ENCODE results near the gene ITGA6.

ITGA6 gene

GRCh38 chr2:172426635-172427255 is 641 bp upstream of the ITGA6 start:
- H4K20me1 ChIP-seq = peaks cover 0 to 22% (median 11%) of the 10 kb centered on the region in 11 experiments; a peak in 6 of 22 replicates
- H3K9ac ChIP-seq = peak overlapping the region in 7 of 11 experiments; percentile 8 to 78 (median 74); a peak in 8 of 22 replicates
- H3K27ac ChIP-seq = no peak overlapping the region
- no peaks in the 10 kb centered on the region for H3K9me3 ChIP-seq (replicated peaks in 1 of 11)
- H3K4me1 ChIP-seq = peaks cover 26 to 39% (median 35%) of the 10 kb centered on the region in 10 experiments
- no peaks in the 10 kb centered on the region for H3K36me3 ChIP-seq
- peak overlapping the region; percentile 70 to 84 (median 79) for H3K4me3 ChIP-seq
- TF ChIP-seq Cebpa-rat (IDR thresholded peaks at IDR 0.05) = no peak
- H3K27me3 ChIP-seq = peaks cover 11 to 54% (median 30%) of the 10 kb centered on the region in 11 experiments; a peak in 18 of 22 replicates
- H3K4me2 ChIP-seq = peak overlapping the region; percentile 96 to 100 (median 98)

GRCh38 chr2:172427990-172428831 is 825 bp downstream of the ITGA6 start:
- Histone ChIP-seq H3K36me3 (no peaks in the 10 kb centered on the region), H3K9me3 (replicated peaks in 1 of 11) (no peaks in the 10 kb centered on the region), H3K4me2 (peak overlapping the region; percentile 96 to 100 (median 98)), H3K27me3 (peaks cover 11 to 63% (median 30%) of the 10 kb centered on the region in 11 experiments; a peak in 18 of 22 replicates), H3K4me3 (peak overlapping the region; percentile 70 to 84 (median 79)), H3K27ac (peak overlapping the region in 8 of 11 experiments; percentile 37 to 53 (median 46); a peak in 10 of 22 replicates), H3K4me1 (peaks cover 33 to 43% (median 39%) of the 10 kb centered on the region in 10 experiments), H4K20me1 (peaks cover 0 to 22% (median 13%) of the 10 kb centered on the region in 11 experiments; a peak in 6 of 22 replicates), H3K9ac (peak overlapping the region; percentile 59 to 78 (median 72); a peak in 21 of 22 replicates)
- no peak for TF ChIP-seq Cebpa-rat (IDR thresholded peaks at IDR 0.05)

GRCh38 chr2:172428832-172429210 is 1.4 kb downstream of the ITGA6 start:
- no peak for TF ChIP-seq Cebpa-rat (IDR thresholded peaks at IDR 0.05)
- Histone ChIP-seq H3K4me3 (peak overlapping the region; percentile 70 to 84 (median 79); a peak in 19 of 20 replicates), H3K36me3 (no peaks in the 10 kb centered on the region), H3K4me1 (peaks cover 33 to 44% (median 41%) of the 10 kb centered on the region in 10 experiments), H3K27ac (no peak overlapping the region), H3K9me3 (replicated peaks in 1 of 11) (no peaks in the 10 kb centered on the region), H4K20me1 (peaks cover 0 to 22% (median 13%) of the 10 kb centered on the region in 11 experiments; a peak in 6 of 22 replicates), H3K4me2 (peak overlapping the region; percentile 96 to 100 (median 98)), H3K9ac (peak overlapping the region in 6 of 11 experiments; percentile 59 to 78 (median 74); a peak in 7 of 22 replicates), H3K27me3 (peaks cover 11 to 69% (median 30%) of the 10 kb centered on the region in 11 experiments; a peak in 18 of 22 replicates)

- peak overlapping the region; percentile 96 to 100 (median 98) for H3K4me2 ChIP-seq
- H3K4me1 ChIP-seq = peaks cover 34 to 51% (median 46%) of the 10 kb centered on the region in 10 experiments
- TF ChIP-seq Cebpa-rat (IDR thresholded peaks at IDR 0.05) = no peak
- no peak overlapping the region for H3K27ac ChIP-seq
- H3K27me3 ChIP-seq = peaks cover 11 to 73% (median 30%) of the 10 kb centered on the region in 11 experiments; a peak in 18 of 22 replicates
- H3K9ac ChIP-seq = peak overlapping the region in 3 of 11 experiments; percentile 72 to 78 (median 78); a peak in 4 of 22 replicates
- H3K4me3 ChIP-seq = peak overlapping the region in 7 of 10 experiments; percentile 70 to 84 (median 79); a peak in 11 of 20 replicates
- H3K36me3 ChIP-seq = no peaks in the 10 kb centered on the region
- H3K9me3 ChIP-seq (replicated peaks in 1 of 11) = no peaks in the 10 kb centered on the region
- peaks cover 0 to 22% (median 13%) of the 10 kb centered on the region in 11 experiments; a peak in 6 of 22 replicates for H4K20me1 ChIP-seq
These were observed 2.0 kb downstream of the ITGA6 start for GRCh38 chr2:172429301-172429968.

- Histone ChIP-seq H3K4me2 (peak overlapping the region in 9 of 11 experiments; percentile 96 to 100 (median 98); a peak in 15 of 22 replicates), H3K4me1 (peaks cover 40 to 56% (median 52%) of the 10 kb centered on the region in 10 experiments), H3K27me3 (peaks cover 11 to 74% (median 30%) of the 10 kb centered on the region in 11 experiments; a peak in 18 of 22 replicates), H3K9me3 (replicated peaks in 1 of 11) (no peaks in the 10 kb centered on the region), H3K27ac (no peak overlapping the region), H3K36me3 (no peaks in the 10 kb centered on the region), H3K9ac (no peak overlapping the region), H3K4me3 (no peak overlapping the region; a peak in 1 of 20 replicates), H4K20me1 (peaks cover 0 to 27% (median 13%) of the 10 kb centered on the region in 11 experiments; a peak in 6 of 22 replicates)
- no peak for TF ChIP-seq Cebpa-rat (IDR thresholded peaks at IDR 0.05)
These were observed 2.6 kb downstream of the ITGA6 start for GRCh38 chr2:172430027-172430426.

GRCh38 chr2:172430678-172431077 is 3.3 kb downstream of the ITGA6 start:
- H3K36me3 ChIP-seq = no peaks in the 10 kb centered on the region
- peaks cover 11 to 78% (median 30%) of the 10 kb centered on the region in 11 experiments; a peak in 18 of 22 replicates for H3K27me3 ChIP-seq
- TF ChIP-seq Cebpa-rat (IDR thresholded peaks at IDR 0.05) = no peak
- no peak overlapping the region for H3K4me3 ChIP-seq
- H3K9ac ChIP-seq = no peak overlapping the region
- H3K9me3 ChIP-seq (replicated peaks in 1 of 11) = no peaks in the 10 kb centered on the region
- no peak overlapping the region for H3K27ac ChIP-seq
- H4K20me1 ChIP-seq = peaks cover 0 to 29% (median 13%) of the 10 kb centered on the region in 11 experiments; a peak in 6 of 22 replicates
- H3K4me2 ChIP-seq = peak overlapping the region in 4 of 11 experiments; percentile 27 to 68 (median 54); a peak in 3 of 22 replicates
- peaks cover 43 to 63% (median 59%) of the 10 kb centered on the region in 10 experiments for H3K4me1 ChIP-seq

- Histone ChIP-seq H3K4me3 (no peak overlapping the region), H3K9ac (no peak overlapping the region), H3K36me3 (no peaks in the 10 kb centered on the region), H4K20me1 (peaks cover 0 to 29% (median 13%) of the 10 kb centered on the region in 11 experiments; a peak in 6 of 22 replicates), H3K27me3 (peaks cover 11 to 79% (median 30%) of the 10 kb centered on the region in 11 experiments; a peak in 18 of 22 replicates), H3K9me3 (replicated peaks in 1 of 11) (no peaks in the 10 kb centered on the region), H3K4me1 (peaks cover 43 to 71% (median 62%) of the 10 kb centered on the region in 10 experiments), H3K4me2 (peak overlapping the region; percentile 27 to 68 (median 53); a peak in 21 of 22 replicates), H3K27ac (no peak overlapping the region)
- TF ChIP-seq Cebpa-rat (IDR thresholded peaks at IDR 0.05) = no peak
These were observed 4.1 kb downstream of the ITGA6 start for GRCh38 chr2:172431463-172431862.

- Histone ChIP-seq H3K27ac (no peak overlapping the region), H3K9ac (no peak overlapping the region), H3K36me3 (no peaks in the 10 kb centered on the region), H3K4me1 (peaks cover 48 to 73% (median 62%) of the 10 kb centered on the region in 10 experiments), H3K4me2 (peak overlapping the region; percentile 27 to 68 (median 53); a peak in 14 of 22 replicates), H3K4me3 (no peak overlapping the region), H3K9me3 (replicated peaks in 1 of 11) (no peaks in the 10 kb centered on the region), H4K20me1 (peaks cover 0 to 29% (median 13%) of the 10 kb centered on the region in 11 experiments; a peak in 6 of 22 replicates), H3K27me3 (peaks cover 11 to 79% (median 26%) of the 10 kb centered on the region in 11 experiments; a peak in 17 of 22 replicates)
- no peak for TF ChIP-seq Cebpa-rat (IDR thresholded peaks at IDR 0.05)
These were observed 4.6 kb downstream of the ITGA6 start for GRCh38 chr2:172431993-172432392.
